Loucy (cell line): Measurements from ENCODE around the gene DPF1.

Experiments
- H2AFZ ChIP-seq: fragments of 200-600 bp; sonication (generic); 2 replicates; pipeline ENCODE4 v1.6.0; 2016; ENCODE audit warnings: antibody characterized with exemption, mild to moderate bottlenecking, low read length, moderate library complexity
- H3F3A ChIP-seq: fragments of 200-600 bp; 2 replicates; pipeline ENCODE4 v1.6.0; 2016; ENCODE audit warnings: antibody characterized with exemption, low read depth, mild to moderate bottlenecking
- H3K27me3 ChIP-seq: fragments of 200-600 bp; sonication (generic); 2 replicates; pipeline ENCODE4 v1.6.1; 2014; ENCODE audit warnings: low read length, mild to moderate bottlenecking; ENCODE audit not compliant: insufficient read depth, poor library complexity, severe bottlenecking
- H3K36me3 ChIP-seq: fragments of 200-600 bp; sonication (generic); 2 replicates; pipeline ENCODE4 v1.6.1; 2016; ENCODE audit warnings: low read length; ENCODE audit not compliant: insufficient read depth
- H3K4me1 ChIP-seq: fragments of 200-600 bp; sonication (generic); 2 replicates; pipeline ENCODE4 v1.5.1; 2014; ENCODE audit warnings: low read length, mild to moderate bottlenecking; ENCODE audit not compliant: insufficient read depth, poor library complexity, severe bottlenecking
- H3K4me2 ChIP-seq: fragments of 200-600 bp; sonication (generic); 2 replicates; pipeline ENCODE4 v1.6.0; 2014; ENCODE audit warnings: antibody characterized with exemption, low read length, low read depth, mild to moderate bottlenecking; ENCODE audit not compliant: poor library complexity, severe bottlenecking
- H3K4me3 ChIP-seq: fragments of 200-600 bp; sonication (generic); 2 replicates; pipeline ENCODE4 v1.5.1; 2014; ENCODE audit warnings: low read length, mild to moderate bottlenecking, mixed read lengths; ENCODE audit not compliant: poor library complexity, severe bottlenecking
- H3K79me2 ChIP-seq: fragments of 200-600 bp; sonication (generic); 2 replicates; pipeline ENCODE4 v1.6.1; 2014; ENCODE audit warnings: low read length; ENCODE audit not compliant: insufficient read depth
- H3K9ac ChIP-seq: fragments of 200-600 bp; sonication (generic); 2 replicates; pipeline ENCODE4 v1.6.0; 2014; ENCODE audit warnings: mild to moderate bottlenecking, low read depth, low read length, moderate library complexity; ENCODE audit not compliant: poor library complexity, severe bottlenecking
- H3K9me2 ChIP-seq: fragments of 200-600 bp; sonication (generic); replicated peaks from 2 replicates; pipeline ENCODE4 v1.6.1; 2016; ENCODE audit warnings: low read depth, low read length, mixed read lengths
- H3K9me3 ChIP-seq: fragments of 200-600 bp; sonication (generic); 2 replicates; pipeline ENCODE4 v1.6.1; 2014; ENCODE audit warnings: mild to moderate bottlenecking, antibody characterized with exemption, low read length, low read depth; ENCODE audit not compliant: insufficient read depth
- H4K20me1 ChIP-seq: fragments of 200-600 bp; sonication (generic); 2 replicates; pipeline ENCODE4 v1.6.0; 2014; ENCODE audit warnings: antibody characterized with exemption, low read length, mild to moderate bottlenecking; ENCODE audit not compliant: insufficient read depth, poor library complexity, severe bottlenecking
- CTCF ChIP-seq: fragments of 200-600 bp; sonication (generic); conservative IDR thresholded peaks from 2 replicates; pipeline ENCODE4 v1.5.1; 2014; ENCODE audit warnings: mild to moderate bottlenecking, antibody characterized with exemption, low read length
- EZH2phosphoT487 ChIP-seq: fragments of 200-600 bp; IDR thresholded peaks from 2 replicates; pipeline ENCODE4 v1.6.1; 2018; ENCODE audit warnings: antibody characterized with exemption, mild to moderate bottlenecking, moderate library complexity, borderline replicate concordance

DPF1 gene

GRCh38 chr19:38252385-38252784 lies 28.4 kb upstream of the DPF1 start:
- Histone ChIP-seq H3K9me2 (no peaks in the 10 kb centered on the region), H3K9ac (no peak overlapping the region), H3F3A (no peaks in the 10 kb centered on the region), H3K36me3 (no peaks in the 10 kb centered on the region), H3K79me2 (no peaks in the 10 kb centered on the region), H3K9me3 (no peaks in the 10 kb centered on the region), H3K4me1 (peaks cover 25% of the 10 kb centered on the region), H2AFZ (no peak overlapping the region), H3K27me3 (no peaks in the 10 kb centered on the region), H3K4me3 (no peak overlapping the region), H3K4me2 (no peak overlapping the region), H4K20me1 (no peaks in the 10 kb centered on the region)
- TF ChIP-seq CTCF (no peak), EZH2phosphoT487 (no peak)

DNA sequence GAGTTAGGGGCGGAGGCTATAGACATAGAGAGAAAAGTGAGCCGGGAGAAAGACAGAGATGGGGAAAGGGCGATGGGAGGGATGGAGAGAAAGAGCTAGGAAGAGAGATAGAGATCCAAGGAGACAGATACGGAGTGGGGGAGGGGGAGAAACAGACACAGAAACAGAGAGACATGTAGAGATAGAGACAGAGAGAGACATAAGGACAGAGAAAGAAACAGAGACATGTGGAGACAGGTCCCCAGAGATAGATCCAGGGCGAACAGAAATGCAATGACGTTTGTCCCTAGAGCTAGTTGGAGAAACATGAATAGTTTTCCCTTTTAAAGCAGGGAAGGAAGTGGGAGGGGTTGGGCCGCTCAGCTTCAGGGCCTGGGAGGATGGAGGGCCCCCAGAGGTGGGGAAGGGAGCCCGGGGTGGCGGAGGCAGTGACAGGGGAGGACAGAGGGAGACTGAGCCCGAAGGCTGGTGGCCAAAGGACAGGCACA lies 27.6 kb upstream of the DPF1 start:
- Histone ChIP-seq H3K9ac (peak overlapping the region; percentile 52), H3K79me2 (no peaks in the 10 kb centered on the region), H3K4me2 (peak overlapping the region; percentile 55)

DNA sequence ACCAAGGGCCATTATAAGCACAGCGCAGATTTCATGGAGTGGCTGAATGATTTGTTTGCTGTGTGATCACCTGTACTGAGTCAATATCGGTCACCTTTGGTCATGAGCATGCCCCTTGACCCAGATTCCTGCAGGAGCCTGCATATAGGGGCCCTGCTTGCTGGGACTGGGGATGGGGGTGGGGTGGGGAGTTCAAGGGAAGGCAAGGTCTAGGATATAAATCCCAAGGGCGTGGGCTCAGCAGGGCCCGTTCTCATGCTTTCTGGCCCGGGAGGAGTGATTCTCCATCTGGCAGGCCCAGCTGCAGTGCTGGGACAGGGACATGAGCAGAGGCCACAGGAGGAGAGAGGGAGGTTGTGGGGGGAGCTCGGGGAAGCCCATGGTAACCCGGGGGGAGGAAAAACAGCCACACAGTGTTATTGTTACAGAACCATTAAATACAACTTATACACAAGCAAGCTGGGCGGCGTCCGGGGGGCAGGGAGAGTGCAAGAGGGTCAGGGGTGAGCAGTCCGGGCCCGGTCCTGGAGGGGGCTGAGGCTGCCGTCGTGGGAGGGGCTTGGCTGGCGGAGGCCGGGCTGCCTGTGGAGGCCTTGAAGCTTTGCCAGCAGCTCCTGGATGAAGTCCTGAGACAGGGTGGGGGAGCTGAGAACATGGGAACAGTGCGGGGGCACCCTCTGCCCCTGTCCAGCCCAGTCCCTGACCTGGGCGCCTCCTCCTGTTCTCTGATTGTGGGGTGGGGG lies 27.0 kb upstream of the DPF1 start:
- Histone ChIP-seq H3K9me3 (no peaks in the 10 kb centered on the region), H3K9me2 (no peaks in the 10 kb centered on the region), H3K9ac (no peak overlapping the region), H3K4me1 (peaks cover 25% of the 10 kb centered on the region), H3F3A (no peaks in the 10 kb centered on the region), H3K36me3 (no peaks in the 10 kb centered on the region), H3K27me3 (no peaks in the 10 kb centered on the region), H3K79me2 (no peaks in the 10 kb centered on the region), H3K4me3 (no peak overlapping the region), H2AFZ (peak overlapping the region; percentile 68; the same call in 1 of the 2 replicates), H3K4me2 (peak overlapping the region; percentile 55), H4K20me1 (no peaks in the 10 kb centered on the region)
- TF ChIP-seq EZH2phosphoT487, result no peak
- TF ChIP-seq CTCF, result no peak

More for the DNA sequence above, 27.6 kb upstream of the DPF1 start:
- H4K20me1 ChIP-seq, result no peaks in the 10 kb centered on the region
- H3K9me2 ChIP-seq, result no peaks in the 10 kb centered on the region
- H3K4me1 ChIP-seq, result peaks cover 25% of the 10 kb centered on the region
- H3F3A ChIP-seq, result no peaks in the 10 kb centered on the region
- no peaks in the 10 kb centered on the region for H3K36me3 ChIP-seq
- peak overlapping the region; percentile 2 for H3K4me3 ChIP-seq
- TF ChIP-seq EZH2phosphoT487 (no peak), CTCF (no peak)
- no peaks in the 10 kb centered on the region for H3K27me3 ChIP-seq
- no peaks in the 10 kb centered on the region for H3K9me3 ChIP-seq
- H2AFZ ChIP-seq, result peak overlapping the region; percentile 68
